ENCODE data around the gene LPIN2.

The LPIN2 gene

DNA sequence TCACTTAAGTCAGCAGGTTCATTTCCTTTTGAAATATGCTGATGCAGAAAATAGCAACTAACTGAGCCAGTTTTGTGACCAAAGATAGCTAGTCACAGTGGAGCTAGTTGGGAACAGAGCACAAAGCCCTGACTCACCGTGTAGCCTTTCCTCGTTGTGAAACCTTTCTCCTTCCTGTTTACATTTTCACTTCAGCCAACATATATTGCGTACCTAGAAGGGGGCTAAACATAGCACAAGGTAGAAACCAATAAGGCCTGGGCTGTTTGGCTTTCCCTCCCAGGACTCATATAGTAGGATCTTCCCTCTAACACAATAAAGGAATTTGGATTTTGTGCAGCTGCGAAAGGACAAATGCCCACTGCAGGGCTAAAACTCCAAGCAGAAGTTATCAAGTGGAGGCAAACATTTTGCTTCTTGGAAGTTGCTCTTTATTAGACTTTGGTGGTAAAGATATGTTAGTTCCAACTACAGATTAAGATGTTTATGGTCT lies 24.5 kb upstream of the LPIN2 start:
- TF ChIP-seq, protein P1, sequence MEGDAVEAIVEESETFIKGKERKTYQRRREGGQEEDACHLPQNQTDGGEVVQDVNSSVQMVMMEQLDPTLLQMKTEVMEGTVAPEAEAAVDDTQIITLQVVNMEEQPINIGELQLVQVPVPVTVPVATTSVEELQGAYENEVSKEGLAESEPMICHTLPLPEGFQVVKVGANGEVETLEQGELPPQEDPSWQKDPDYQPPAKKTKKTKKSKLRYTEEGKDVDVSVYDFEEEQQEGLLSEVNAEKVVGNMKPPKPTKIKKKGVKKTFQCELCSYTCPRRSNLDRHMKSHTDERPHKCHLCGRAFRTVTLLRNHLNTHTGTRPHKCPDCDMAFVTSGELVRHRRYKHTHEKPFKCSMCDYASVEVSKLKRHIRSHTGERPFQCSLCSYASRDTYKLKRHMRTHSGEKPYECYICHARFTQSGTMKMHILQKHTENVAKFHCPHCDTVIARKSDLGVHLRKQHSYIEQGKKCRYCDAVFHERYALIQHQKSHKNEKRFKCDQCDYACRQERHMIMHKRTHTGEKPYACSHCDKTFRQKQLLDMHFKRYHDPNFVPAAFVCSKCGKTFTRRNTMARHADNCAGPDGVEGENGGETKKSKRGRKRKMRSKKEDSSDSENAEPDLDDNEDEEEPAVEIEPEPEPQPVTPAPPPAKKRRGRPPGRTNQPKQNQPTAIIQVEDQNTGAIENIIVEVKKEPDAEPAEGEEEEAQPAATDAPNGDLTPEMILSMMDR (IDR thresholded peaks at IDR 0.05) = no peak
- Histone ChIP-seq H3K4me1 (peaks cover 6% of the 10 kb centered on the region), H3K36me3 (ENCODE audit: control insufficient read depth, insufficient read depth, low read length) (no peaks in the 10 kb centered on the region), H3K4me2 (ENCODE audit: low read length) (no peak overlapping the region), H3K9me3 (ENCODE audit: control insufficient read depth, low read length) (no peaks in the 10 kb centered on the region), H3K9ac (no peak overlapping the region), H3K27me3 (ENCODE audit: control insufficient read depth, insufficient read depth, low read length) (no peaks in the 10 kb centered on the region), H3K79me2 (no peaks in the 10 kb centered on the region), H2AFZ (peak overlapping the region; percentile 36), H3K27ac (no peak overlapping the region), H3K4me3 (ENCODE audit: low read depth, low read length) (no peak overlapping the region)

GRCh38 chr18:3036108-3036507 lies 23.2 kb upstream of the LPIN2 start:
- Histone ChIP-seq H2AFZ (no peak overlapping the region), H3K36me3 (ENCODE audit: control insufficient read depth, insufficient read depth, low read length) (no peaks in the 10 kb centered on the region), H3K4me3 (ENCODE audit: low read depth, low read length) (no peak overlapping the region), H3K27me3 (ENCODE audit: control insufficient read depth, insufficient read depth, low read length) (no peaks in the 10 kb centered on the region), H3K4me1 (no peaks in the 10 kb centered on the region), H3K9me3 (ENCODE audit: control insufficient read depth, low read length) (no peaks in the 10 kb centered on the region), H3K79me2 (no peaks in the 10 kb centered on the region), H3K27ac (no peak overlapping the region), H3K9ac (no peak overlapping the region), H3K4me2 (ENCODE audit: low read length) (no peak overlapping the region)
- TF ChIP-seq, protein P1 (IDR thresholded peaks at IDR 0.05) = no peak

GRCh38 chr18:3035635-3036034 lies 22.7 kb upstream of the LPIN2 start:
- Histone ChIP-seq H3K4me2 (ENCODE audit: low read length) (no peak overlapping the region), H2AFZ (no peak overlapping the region), H3K9ac (no peak overlapping the region), H3K36me3 (ENCODE audit: control insufficient read depth, insufficient read depth, low read length) (no peaks in the 10 kb centered on the region), H3K79me2 (no peaks in the 10 kb centered on the region), H3K4me3 (ENCODE audit: low read depth, low read length) (no peak overlapping the region), H3K4me1 (no peaks in the 10 kb centered on the region), H3K27me3 (ENCODE audit: control insufficient read depth, insufficient read depth, low read length) (no peaks in the 10 kb centered on the region), H3K27ac (no peak overlapping the region), H3K9me3 (ENCODE audit: control insufficient read depth, low read length) (no peaks in the 10 kb centered on the region)
- TF ChIP-seq, protein P1 (IDR thresholded peaks at IDR 0.05) = no peak

GRCh38 chr18:3032721-3033120 lies 19.8 kb upstream of the LPIN2 start:
- no peaks in the 10 kb centered on the region for H3K79me2 ChIP-seq
- H3K27me3 ChIP-seq (ENCODE audit: control insufficient read depth, insufficient read depth, low read length) = no peaks in the 10 kb centered on the region

More at GRCh38 chr18:3032721-3033120, 19.8 kb upstream of the LPIN2 start:
- Histone ChIP-seq H3K4me1 (no peaks in the 10 kb centered on the region), H2AFZ (no peak overlapping the region), H3K4me3 (ENCODE audit: low read depth, low read length) (no peak overlapping the region), H3K4me2 (ENCODE audit: low read length) (no peak overlapping the region), H3K36me3 (ENCODE audit: control insufficient read depth, insufficient read depth, low read length) (no peaks in the 10 kb centered on the region), H3K27ac (no peak overlapping the region), H3K9me3 (ENCODE audit: control insufficient read depth, low read length) (no peaks in the 10 kb centered on the region), H3K9ac (no peak overlapping the region)
- TF ChIP-seq, protein P1 (IDR thresholded peaks at IDR 0.05) = no peak
